BJ (cell line): ENCODE results near the gene AKIRIN1. TPM values are rescaled to one million over a fixed set of nuclear protein-coding genes. Genes with fewer than 3 reads are reported as not detected.
A peak's percentile ranks its signal among the peaks of the same experiment; 100 is the strongest.

Source experiments
- CTCF ChIA-PET: fragments of 350-600 bp; formaldehyde crosslinking; extraction: SDS; loops from one replicate; lab custom pipeline; 2021; ENCODE audit warnings: antibody characterized with exemption, inconsistent platforms; lab: Yijun Ruan, JAX
- POLR2A ChIA-PET: fragments of 300-600 bp; sonication (Branson Sonifier 250); formaldehyde crosslinking; extraction: SDS; loops from one replicate; lab custom pipeline; 2021; ENCODE audit warnings: antibody characterized with exemption; lab: Charles Lee
- DNase-seq: peaks from one replicate; pipeline ENCODE4 v3.0.0-alpha.2; 2011; ENCODE audit warnings: low read depth
- H3K27me3 ChIP-seq: 2 replicates; pipeline ENCODE4 v1.6.0; 2011; ENCODE audit warnings: low read length; ENCODE audit not compliant: control insufficient read depth, insufficient read depth
- H3K36me3 ChIP-seq: 2 replicates; pipeline ENCODE4 v1.5.1; 2011; ENCODE audit warnings: low read length; ENCODE audit not compliant: control insufficient read depth, insufficient read depth
- H3K4me3 ChIP-seq: 2 replicates; pipeline ENCODE4 v1.5.1; 2011; ENCODE audit warnings: low read depth, mild to moderate bottlenecking, control low read depth, low read length
- CTCF ChIP-seq: IDR thresholded peaks from 2 replicates; pipeline ENCODE4 v1.5.1; 2011; ENCODE audit warnings: low read depth, mild to moderate bottlenecking, control low read depth, inconsistent platforms, low read length, moderate library complexity; ENCODE audit not compliant: insufficient read depth
- polyA plus RNA-seq: library from polyadenylated mRNA; depleted of rRNA; stranded (reverse); fragments of >200 nt; gene quantifications from 2 replicates; pipeline ENCODE4 v1.2.3, GENCODE V29; 2011

The AKIRIN1 gene
- polyA plus RNA-seq, 1 experiment: 31.5 TPM

GRCh38 chr1:38990386-38990737, 714 bp upstream of the AKIRIN1 start:
- DNase-seq: no peak
- H3K27me3 ChIP-seq: no peaks in the 10 kb centered on the region
- TF ChIP-seq CTCF: no peak
- ChIA-PET CTCF (interaction anchor here (1.9 kb wide), 1 partner anchor 101 kb away, joined by 6 read pairs; no protein-coding TSS in a partner anchor), POLR2A (no interaction called here)
- peak overlapping the region; percentile 82 for H3K4me3 ChIP-seq
- no peaks in the 10 kb centered on the region; the same call in 1 of the 2 replicates for H3K36me3 ChIP-seq

GRCh38 chr1:38991638-38992411, 749 bp downstream of the AKIRIN1 start:
- Histone ChIP-seq H3K36me3 (no peaks in the 10 kb centered on the region; the same call in 1 of the 2 replicates), H3K27me3 (no peaks in the 10 kb centered on the region), H3K4me3 (peak overlapping the region; percentile 82)
- no peak for TF ChIP-seq CTCF
- DNase-seq: no peak
- CTCF ChIA-PET: interaction anchor here (1.8 kb wide), 1 partner anchor 107 kb away, joined by 4 read pairs; no protein-coding TSS in a partner anchor
- POLR2A ChIA-PET: no interaction called here

- Histone ChIP-seq H3K4me3 (peak overlapping the region; percentile 82), H3K27me3 (no peaks in the 10 kb centered on the region), H3K36me3 (no peaks in the 10 kb centered on the region; the same call in 1 of the 2 replicates)
- POLR2A ChIA-PET: no interaction called here
- TF ChIP-seq CTCF: no peak
- CTCF ChIA-PET: interaction anchor here (1.8 kb wide), 1 partner anchor 106 kb away, joined by 4 read pairs; no protein-coding TSS in a partner anchor
- DNase-seq: no peak
Measured at GRCh38 chr1:38992412-38993111, 1.5 kb downstream of the AKIRIN1 start.

- no peaks in the 10 kb centered on the region for H3K27me3 ChIP-seq
- peak; percentile 16 for DNase-seq
- CTCF ChIA-PET: no interaction called here
- peaks cover 3% of the 10 kb centered on the region; the same call in 1 of the 2 replicates for H3K36me3 ChIP-seq
- H3K4me3 ChIP-seq: no peak overlapping the region
- POLR2A ChIA-PET: no interaction called here
- no peak for TF ChIP-seq CTCF
Measured at GRCh38 chr1:38994196-38994595, 3.1 kb downstream of the AKIRIN1 start.
